ENCODE data around the gene RPLP2.

The RPLP2 gene

GRCh38 chr11:804599-804964, 5.2 kb upstream of the RPLP2 start:
- TF ChIP-seq CTCF (IDR thresholded peaks at IDR 0.05; ENCODE audit: extremely low read depth, insufficient read depth, missing control alignments) = no peak
- no peak for DNase-seq (ENCODE audit: low spot score)
- in situ Hi-C loops (cut with MboI; ENCODE audit: low pct_unique_long_range_greater_than_20kb, low sequenced_read_pairs, unreplicated experiment) = no loop called here

- no peak for DNase-seq (ENCODE audit: low spot score)
- no peak for TF ChIP-seq CTCF (IDR thresholded peaks at IDR 0.05; ENCODE audit: extremely low read depth, insufficient read depth, missing control alignments)
- in situ Hi-C loops (cut with MboI; ENCODE audit: low pct_unique_long_range_greater_than_20kb, low sequenced_read_pairs, unreplicated experiment) = no loop called here
Measured at GRCh38 chr11:808427-809286, 1.1 kb upstream of the RPLP2 start.

GRCh38 chr11:810040-810567, 337 bp downstream of the RPLP2 start:
- TF ChIP-seq CTCF (IDR thresholded peaks at IDR 0.05; ENCODE audit: extremely low read depth, insufficient read depth, missing control alignments) = no peak
- in situ Hi-C loops (cut with MboI; ENCODE audit: low pct_unique_long_range_greater_than_20kb, low sequenced_read_pairs, unreplicated experiment) = no loop called here
- DNase-seq (ENCODE audit: low spot score) = no peak

- DNase-seq (ENCODE audit: low spot score) = no peak
- in situ Hi-C loops (cut with MboI; ENCODE audit: low pct_unique_long_range_greater_than_20kb, low sequenced_read_pairs, unreplicated experiment) = no loop called here
- TF ChIP-seq CTCF (IDR thresholded peaks at IDR 0.05; ENCODE audit: extremely low read depth, insufficient read depth, missing control alignments) = no peak
Measured at GRCh38 chr11:811446-812245, 1.9 kb downstream of the RPLP2 start.

- DNase-seq (ENCODE audit: low spot score) = no peak
- TF ChIP-seq CTCF (IDR thresholded peaks at IDR 0.05; ENCODE audit: extremely low read depth, insufficient read depth, missing control alignments) = no peak
- in situ Hi-C loops (cut with MboI; ENCODE audit: low pct_unique_long_range_greater_than_20kb, low sequenced_read_pairs, unreplicated experiment) = no loop called here
Measured at GRCh38 chr11:812390-812789, 2.6 kb downstream of the RPLP2 start.

GRCh38 chr11:813072-813455, 3.3 kb downstream of the RPLP2 start:
- no peak for DNase-seq (ENCODE audit: low spot score)
- in situ Hi-C loops (cut with MboI; ENCODE audit: low pct_unique_long_range_greater_than_20kb, low sequenced_read_pairs, unreplicated experiment) = no loop called here

More at GRCh38 chr11:813072-813455, 3.3 kb downstream of the RPLP2 start:
- no peak for TF ChIP-seq CTCF (IDR thresholded peaks at IDR 0.05; ENCODE audit: extremely low read depth, insufficient read depth, missing control alignments)

Data from GM13977 (cell line).